ENCODE measurements around the gene OTOGL.

Gene OTOGL

DNA sequence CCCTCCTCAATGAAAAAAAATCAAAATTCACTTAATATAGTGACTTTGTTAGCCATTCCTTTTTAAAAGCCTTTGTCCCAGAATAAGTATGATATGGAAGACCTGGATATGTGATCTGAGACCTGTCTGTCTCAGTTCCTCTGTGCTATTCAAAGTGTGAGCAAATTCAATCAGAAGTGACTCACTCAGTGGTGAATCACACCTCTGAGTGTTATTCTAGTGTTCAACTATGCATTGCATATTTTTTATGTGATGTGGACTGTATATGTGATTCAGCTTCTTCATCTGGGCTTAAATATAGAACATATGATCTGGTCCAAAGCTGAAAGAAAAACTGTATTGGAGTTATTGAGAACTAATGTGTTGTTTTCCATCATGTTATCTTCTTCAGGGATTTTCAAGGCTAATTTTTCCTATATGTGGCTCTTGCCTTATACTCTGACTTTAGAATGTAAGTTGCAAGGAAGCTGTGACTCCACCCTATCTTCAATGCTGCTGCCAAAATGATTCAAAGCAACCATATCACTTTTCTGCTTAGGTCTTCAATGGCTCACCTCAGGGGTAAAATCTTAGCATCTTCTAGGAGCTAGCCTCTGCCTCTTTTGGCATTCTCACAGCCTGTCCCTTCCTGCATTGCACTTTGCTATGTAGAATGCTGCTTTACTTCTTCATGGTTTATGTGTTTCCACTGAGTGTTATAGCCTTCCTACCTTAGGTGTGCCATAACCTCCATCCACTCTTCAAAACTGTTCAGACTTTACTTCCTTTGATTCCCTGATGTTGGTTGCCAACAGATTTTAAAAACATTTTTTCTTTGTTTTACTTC, 169.8 kb downstream of the OTOGL start:
- H3K4me3 ChIP-seq (ENCODE audit: low read depth, low read length) = no peak overlapping the region
- TF ChIP-seq, protein P1, sequence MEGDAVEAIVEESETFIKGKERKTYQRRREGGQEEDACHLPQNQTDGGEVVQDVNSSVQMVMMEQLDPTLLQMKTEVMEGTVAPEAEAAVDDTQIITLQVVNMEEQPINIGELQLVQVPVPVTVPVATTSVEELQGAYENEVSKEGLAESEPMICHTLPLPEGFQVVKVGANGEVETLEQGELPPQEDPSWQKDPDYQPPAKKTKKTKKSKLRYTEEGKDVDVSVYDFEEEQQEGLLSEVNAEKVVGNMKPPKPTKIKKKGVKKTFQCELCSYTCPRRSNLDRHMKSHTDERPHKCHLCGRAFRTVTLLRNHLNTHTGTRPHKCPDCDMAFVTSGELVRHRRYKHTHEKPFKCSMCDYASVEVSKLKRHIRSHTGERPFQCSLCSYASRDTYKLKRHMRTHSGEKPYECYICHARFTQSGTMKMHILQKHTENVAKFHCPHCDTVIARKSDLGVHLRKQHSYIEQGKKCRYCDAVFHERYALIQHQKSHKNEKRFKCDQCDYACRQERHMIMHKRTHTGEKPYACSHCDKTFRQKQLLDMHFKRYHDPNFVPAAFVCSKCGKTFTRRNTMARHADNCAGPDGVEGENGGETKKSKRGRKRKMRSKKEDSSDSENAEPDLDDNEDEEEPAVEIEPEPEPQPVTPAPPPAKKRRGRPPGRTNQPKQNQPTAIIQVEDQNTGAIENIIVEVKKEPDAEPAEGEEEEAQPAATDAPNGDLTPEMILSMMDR (IDR thresholded peaks at IDR 0.05; ENCODE audit: insufficient read depth, low read depth, low read length, missing control alignments) = no peak
- peak; percentile 21 for DNase-seq (ENCODE audit: low read depth)

- peak; percentile 59 for DNase-seq (ENCODE audit: low read depth)
- TF ChIP-seq, protein P1 (IDR thresholded peaks at IDR 0.05; ENCODE audit: insufficient read depth, low read depth, low read length, missing control alignments) = peak; percentile 53
- H3K4me3 ChIP-seq (ENCODE audit: low read depth, low read length) = no peak overlapping the region
Observed at GRCh38 chr12:80269803-80270552, 170.6 kb downstream of the OTOGL start.

DNA sequence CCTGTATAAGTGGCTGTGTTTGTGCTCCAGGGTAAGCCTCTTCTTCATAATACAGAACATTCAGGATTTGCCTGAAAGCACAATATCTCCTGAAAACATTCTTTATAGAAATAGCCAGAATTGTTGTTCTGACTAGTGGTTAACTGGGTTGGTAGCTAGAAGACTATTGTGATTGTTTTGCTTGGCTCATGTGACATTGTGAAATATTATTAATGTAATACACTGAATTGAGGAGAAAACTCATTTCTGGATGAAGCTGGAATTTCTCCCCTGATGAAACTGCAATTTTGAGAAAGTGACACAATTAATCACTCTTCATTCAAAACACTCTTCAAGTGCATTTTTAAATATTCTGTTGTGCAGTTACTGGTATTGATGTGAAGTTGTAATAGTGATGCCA, 172.4 kb downstream of the OTOGL start:
- TF ChIP-seq, protein P1 (IDR thresholded peaks at IDR 0.05; ENCODE audit: insufficient read depth, low read depth, low read length, missing control alignments) = no peak
- no peak overlapping the region for H3K4me3 ChIP-seq (ENCODE audit: low read depth, low read length)
- DNase-seq (ENCODE audit: low read depth) = no peak

DNA sequence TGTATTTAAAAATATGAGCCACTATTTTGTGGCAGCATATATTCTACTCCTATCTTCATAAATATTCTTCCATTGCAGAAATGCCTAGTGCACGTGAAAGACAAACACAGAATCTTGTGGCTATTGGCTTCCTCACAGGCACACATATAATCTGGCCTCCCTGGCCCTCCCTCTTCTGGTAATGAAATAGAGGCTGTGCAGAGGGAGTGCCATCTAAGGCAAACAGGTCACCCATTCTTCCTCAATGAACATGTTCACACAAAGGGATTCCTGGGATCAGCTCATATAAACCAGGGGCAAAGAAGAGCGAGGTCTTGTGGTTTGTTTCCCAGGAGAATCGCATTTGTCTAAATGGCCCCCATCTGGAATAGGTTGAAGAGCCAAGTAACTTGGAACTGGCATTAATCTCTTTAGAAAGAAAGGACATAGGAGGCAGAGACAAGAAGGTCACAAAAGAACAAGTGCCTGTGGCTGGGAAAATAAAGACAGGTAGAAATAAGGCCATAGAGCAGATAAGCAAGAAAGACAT, 173.1 kb downstream of the OTOGL start:
- DNase-seq (ENCODE audit: low read depth) = no peak
- TF ChIP-seq, protein P1 (IDR thresholded peaks at IDR 0.05; ENCODE audit: insufficient read depth, low read depth, low read length, missing control alignments) = no peak
- no peak overlapping the region for H3K4me3 ChIP-seq (ENCODE audit: low read depth, low read length)

DNA sequence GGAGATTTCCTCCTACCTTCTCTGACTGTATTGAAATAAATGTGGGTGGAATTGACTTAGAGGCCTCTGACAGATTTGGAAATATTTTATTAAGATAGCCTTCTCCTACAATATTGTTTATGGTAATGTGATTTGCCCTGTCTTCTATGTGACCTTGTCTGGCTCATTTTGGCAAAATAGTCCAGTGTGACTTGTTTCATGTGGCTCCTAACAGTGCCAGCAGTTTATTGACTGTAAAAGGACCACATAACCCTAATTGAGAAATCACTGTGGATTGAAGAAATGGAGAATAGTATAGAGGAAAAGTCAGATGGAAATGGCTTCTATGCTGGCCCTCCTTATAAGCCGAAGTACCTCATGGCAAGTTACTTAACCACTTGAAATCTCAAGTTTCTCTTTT, 173.8 kb downstream of the OTOGL start:
- TF ChIP-seq, protein P1 (IDR thresholded peaks at IDR 0.05; ENCODE audit: insufficient read depth, low read depth, low read length, missing control alignments) = no peak
- H3K4me3 ChIP-seq (ENCODE audit: low read depth, low read length) = no peak overlapping the region
- DNase-seq (ENCODE audit: low read depth) = no peak

DNA sequence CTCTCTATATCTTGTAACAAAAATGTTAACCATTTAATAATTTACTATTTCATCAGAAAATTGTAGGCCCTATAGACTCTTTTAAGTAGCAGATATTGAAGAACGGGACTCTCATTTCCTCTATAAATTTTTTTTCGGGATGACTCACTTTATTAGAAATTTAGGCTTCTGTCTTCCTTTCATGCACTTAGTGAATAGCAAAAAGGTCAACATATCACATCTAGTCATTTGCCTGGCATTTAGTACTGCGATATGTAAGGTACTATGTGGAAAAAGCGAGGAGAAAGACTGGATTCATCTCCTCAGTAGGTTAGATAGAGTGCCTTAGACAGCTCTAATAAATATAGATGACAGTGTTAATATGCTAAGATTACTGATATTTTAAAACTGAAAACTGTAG, 178.4 kb downstream of the OTOGL start:
- TF ChIP-seq, protein P1 (IDR thresholded peaks at IDR 0.05; ENCODE audit: insufficient read depth, low read depth, low read length, missing control alignments) = no peak
- H3K4me3 ChIP-seq (ENCODE audit: low read depth, low read length) = no peak overlapping the region
- DNase-seq (ENCODE audit: low read depth) = no peak
